Epidermal melanocyte (primary cell): Measurements from ENCODE around the gene BNC1.

Experiments used
- DNase-seq: peaks from one replicate; pipeline ENCODE4 v3.0.0; 2011; ENCODE audit warnings: low spot score; ENCODE audit not compliant: insufficient read length

Gene BNC1

GRCh38 chr15:83284559-83285283, at the start of gene BNC1:
Gene BNC1 (minus strand): TSS chr15:83284664. CDS start chr15:83284628, 36 bp downstream.
- DNase-seq: no peak

- no peak for DNase-seq
These were observed 42.6 kb upstream of the BNC1 start for GRCh38 chr15:83327041-83327440.

GRCh38 chr15:83324799-83325198, 40.3 kb upstream of the BNC1 start:
- DNase-seq: no peak

GRCh38 chr15:83323296-83323711, 38.8 kb upstream of the BNC1 start:
- DNase-seq: peak; percentile 42

GRCh38 chr15:83322691-83323090, 38.2 kb upstream of the BNC1 start:
- no peak for DNase-seq

- no peak for DNase-seq
These were observed 37.6 kb upstream of the BNC1 start for GRCh38 chr15:83322061-83322460.

GRCh38 chr15:83320844-83321243, 36.4 kb upstream of the BNC1 start:
- no peak for DNase-seq

GRCh38 chr15:83320404-83320803, 35.9 kb upstream of the BNC1 start:
- DNase-seq: no peak

- DNase-seq: no peak
These were observed 35.3 kb upstream of the BNC1 start for GRCh38 chr15:83319771-83320170.

GRCh38 chr15:83318861-83319415, 34.5 kb upstream of the BNC1 start:
- DNase-seq: no peak

- no peak for DNase-seq
These were observed 33.6 kb upstream of the BNC1 start for GRCh38 chr15:83318036-83318435.

- no peak for DNase-seq
These were observed 27.6 kb upstream of the BNC1 start for GRCh38 chr15:83312071-83312470.

GRCh38 chr15:83310521-83311456, 26.3 kb upstream of the BNC1 start:
- no peak for DNase-seq

- DNase-seq: no peak
These were observed 24.2 kb upstream of the BNC1 start for GRCh38 chr15:83308671-83309070.

GRCh38 chr15:83306561-83306960, 22.1 kb upstream of the BNC1 start:
- DNase-seq: no peak

- DNase-seq: no peak
These were observed 21.3 kb upstream of the BNC1 start for GRCh38 chr15:83305704-83306291.

- DNase-seq: no peak
These were observed 20.6 kb upstream of the BNC1 start for GRCh38 chr15:83304861-83305703.

- DNase-seq: no peak
These were observed 19.1 kb upstream of the BNC1 start for GRCh38 chr15:83303535-83303934.

GRCh38 chr15:83300826-83301225, 16.4 kb upstream of the BNC1 start:
- no peak for DNase-seq

- no peak for DNase-seq
These were observed 15.0 kb upstream of the BNC1 start for GRCh38 chr15:83299462-83299861.

GRCh38 chr15:83295417-83295816, 11.0 kb upstream of the BNC1 start:
- DNase-seq: no peak
